GM21367 (cell line): ENCODE measurements around the gene MANF.

Experiments
- ATAC-seq: cut with Tn5 transposase; IDR thresholded peaks from one replicate; pipeline ENCODE4 v1.9.1; 2021; ENCODE audit not compliant: unreplicated experiment

MANF gene

DNA sequence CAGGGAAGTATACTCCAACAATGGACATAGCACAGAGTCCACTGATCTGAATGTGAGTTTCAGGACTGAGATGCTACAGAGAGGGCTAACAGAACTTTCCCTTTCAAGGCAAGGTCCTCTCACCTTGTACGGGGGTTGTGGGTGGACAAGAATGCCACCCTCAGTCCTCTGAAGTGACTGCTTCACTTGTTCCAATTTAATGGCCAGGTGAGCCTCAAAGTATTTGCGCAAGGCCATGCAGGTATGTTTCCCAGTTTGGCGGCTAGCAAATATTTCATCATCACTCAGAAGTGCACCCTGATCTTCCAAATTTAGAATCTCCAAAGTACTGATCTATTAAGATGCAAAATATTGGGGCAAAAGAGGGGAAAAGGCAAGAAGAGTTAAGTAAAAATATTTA is 44.0 kb downstream of the MANF start:
- ATAC-seq: no peak

- no peak for ATAC-seq
Observed at GRCh38 chr3:51434110-51434509, 49.0 kb downstream of the MANF start.

GRCh38 chr3:51434746-51435327 is 49.7 kb downstream of the MANF start:
- ATAC-seq: no peak

- no peak for ATAC-seq
Observed at GRCh38 chr3:51436998-51437639, 52.0 kb downstream of the MANF start.
